Activated CD8-positive, alpha-beta memory T cell treated with anti-CD3 and anti-CD28 coated beads, Interleukin-2, amount 50 U/mL, for 24 hours (primary cell): ENCODE measurements around the gene LARP1B.
A peak's percentile ranks its signal among the peaks of the same experiment; 100 is the strongest.
"Not testable (repeated sequence)": the region's sequence is repeated elsewhere in the genome, so short reads cannot be mapped to it uniquely, and the experiment has no call there.

ENCODE experiments used
- DNase-seq: peaks from one replicate; pipeline ENCODE4 v3.0.0-alpha.2; 2020; ENCODE audit errors: extremely low read depth

LARP1B gene

GRCh38 chr4:128135391-128135790 is 74.3 kb downstream of the LARP1B start:
- DNase-seq = no peak

- DNase-seq = no peak
Measured at GRCh38 chr4:128141866-128142265, 80.8 kb downstream of the LARP1B start.

GRCh38 chr4:128145727-128146126 is 84.6 kb downstream of the LARP1B start:
- DNase-seq = no peak

GRCh38 chr4:128153800-128154199 is 92.7 kb downstream of the LARP1B start:
- no peak for DNase-seq

- no peak for DNase-seq
Measured at GRCh38 chr4:128155231-128155855, 94.2 kb downstream of the LARP1B start.

- DNase-seq = no peak
Measured at GRCh38 chr4:128155874-128156456, 94.9 kb downstream of the LARP1B start.

GRCh38 chr4:128156472-128156871 is 95.4 kb downstream of the LARP1B start:
- DNase-seq = not testable (repeated sequence)

- no peak for DNase-seq
Measured at GRCh38 chr4:128158894-128159293, 97.8 kb downstream of the LARP1B start.

GRCh38 chr4:128159967-128160366 is 98.9 kb downstream of the LARP1B start:
- DNase-seq = no peak

GRCh38 chr4:128161138-128161537 is 100.0 kb downstream of the LARP1B start:
- DNase-seq = no peak

GRCh38 chr4:128162434-128162833 is 101.3 kb downstream of the LARP1B start:
- DNase-seq = no peak

- no peak for DNase-seq
Measured at GRCh38 chr4:128163177-128164117, 102.3 kb downstream of the LARP1B start.

- no peak for DNase-seq
Measured at GRCh38 chr4:128166982-128167381, 105.9 kb downstream of the LARP1B start.

- no peak for DNase-seq
Measured at GRCh38 chr4:128168701-128169100, 107.6 kb downstream of the LARP1B start.

GRCh38 chr4:128169245-128169644 is 108.1 kb downstream of the LARP1B start:
- no peak for DNase-seq

GRCh38 chr4:128176643-128177042 is 115.5 kb downstream of the LARP1B start:
- no peak for DNase-seq

GRCh38 chr4:128177498-128177897 is 116.4 kb downstream of the LARP1B start:
- DNase-seq = no peak

- no peak for DNase-seq
Measured at GRCh38 chr4:128186623-128187022, 125.5 kb downstream of the LARP1B start.

- DNase-seq = peak; percentile 35
Measured at GRCh38 chr4:128191115-128191781, 130.1 kb downstream of the LARP1B start.

GRCh38 chr4:128220286-128221235 is 159.4 kb downstream of the LARP1B start:
- no peak for DNase-seq

GRCh38 chr4:128221586-128221985 is 160.5 kb downstream of the LARP1B start:
- no peak for DNase-seq
